ENCODE data around the gene UBL5.

GRCh38 chr19:9789066-9789465 is 38.7 kb upstream of the UBL5 start:
- TF ChIP-seq CTCF (IDR thresholded peaks at IDR 0.05) (no peak), POLR2A (IDR thresholded peaks at IDR 0.05) (no peak)

Data from sigmoid colon (tissue), 3 donors.